Activated B cell treated with CpG ODN at 0.5 μM for 24 hours (primary cell): ENCODE measurements around the gene CFC1. TPM values are rescaled to one million over a fixed set of nuclear protein-coding genes. Genes with fewer than 3 reads are reported as not detected.
"Not testable (repeated sequence)": the region's sequence is repeated elsewhere in the genome, so short reads cannot be mapped to it uniquely, and the experiment has no call there.

Experiments used
- ATAC-seq: fragments of 200-7000 bp; cut with Tn5 transposase; one replicate; pipeline ENCODE4 v1.10.0; 2021; ENCODE audit warnings: low read depth, mild to moderate bottlenecking, moderate library complexity
- CTCF ChIA-PET: fragments of 350-600 bp; sonication (Branson Sonifier 250); formaldehyde crosslinking; loops from one replicate; lab custom pipeline; 2021; ENCODE audit warnings: antibody characterized with exemption; lab: Charles Lee
- POLR2A ChIA-PET: fragments of 350-600 bp; sonication (Branson Sonifier 250); formaldehyde crosslinking; loops from one replicate; lab custom pipeline; 2021; ENCODE audit warnings: antibody characterized with exemption; lab: Charles Lee
- DNase-seq: peaks from one replicate; pipeline ENCODE4 v3.0.0; 2022
- H3K27ac Mint-ChIP-seq: one replicate; pipeline ENCODE4 v1.8.0; 2020; ENCODE audit warnings: mixed read lengths
- H3K27me3 Mint-ChIP-seq: one replicate; pipeline ENCODE4 v1.8.0; 2021; ENCODE audit warnings: mixed read lengths
- H3K36me3 Mint-ChIP-seq: one replicate; pipeline ENCODE4 v1.8.0; 2021; ENCODE audit warnings: low read depth, mixed read lengths
- H3K4me1 Mint-ChIP-seq: one replicate; pipeline ENCODE4 v1.8.0; 2021; ENCODE audit warnings: mixed read lengths
- H3K4me3 Mint-ChIP-seq: one replicate; pipeline ENCODE4 v1.8.0; 2020; ENCODE audit warnings: mild to moderate bottlenecking, mixed read lengths
- H3K9me3 Mint-ChIP-seq: one replicate; pipeline ENCODE4 v1.8.0; 2020; ENCODE audit warnings: mixed read lengths
- intact Hi-C: fragments of 100-400 bp; cut with micrococcal nuclease; formaldehyde crosslinking; loops from one replicate; pipeline ENCODE4 v1.15.1; 2024
- total RNA-seq: library from RNA; stranded (reverse); gene quantifications from 2 replicates; pipeline ENCODE4 v1.2.3, GENCODE V29; 2022

The CFC1 gene
- not detected in 2 replicates for total RNA-seq

GRCh38 chr2:130599393-130599792, at the start of gene CFC1:
CFC1 (minus strand) TSS chr2:130599575; CDS start chr2:130599287, 288 bp downstream.
- DNase-seq, H3K4me1 Mint-ChIP-seq, CTCF ChIA-PET, H3K36me3 Mint-ChIP-seq, H3K27ac Mint-ChIP-seq, H3K27me3 Mint-ChIP-seq, intact Hi-C loops, H3K9me3 Mint-ChIP-seq, ATAC-seq, H3K4me3 Mint-ChIP-seq, POLR2A ChIA-PET: not testable (repeated sequence)

GRCh38 chr2:130641688-130642087, 42.3 kb upstream of the CFC1 start:
- H3K4me1 Mint-ChIP-seq, H3K4me3 Mint-ChIP-seq, H3K9me3 Mint-ChIP-seq, H3K27me3 Mint-ChIP-seq, POLR2A ChIA-PET, H3K36me3 Mint-ChIP-seq, DNase-seq, H3K27ac Mint-ChIP-seq, CTCF ChIA-PET, intact Hi-C loops, ATAC-seq: not testable (repeated sequence)

- DNase-seq, H3K36me3 Mint-ChIP-seq, H3K4me3 Mint-ChIP-seq, CTCF ChIA-PET, H3K4me1 Mint-ChIP-seq, ATAC-seq, intact Hi-C loops, H3K9me3 Mint-ChIP-seq, H3K27ac Mint-ChIP-seq, H3K27me3 Mint-ChIP-seq, POLR2A ChIA-PET: not testable (repeated sequence)
These were observed 39.6 kb upstream of the CFC1 start for GRCh38 chr2:130638973-130639372.

- ATAC-seq, intact Hi-C loops, H3K27ac Mint-ChIP-seq, H3K9me3 Mint-ChIP-seq, POLR2A ChIA-PET, DNase-seq, H3K27me3 Mint-ChIP-seq, H3K36me3 Mint-ChIP-seq, H3K4me1 Mint-ChIP-seq, H3K4me3 Mint-ChIP-seq, CTCF ChIA-PET: not testable (repeated sequence)
These were observed 29.6 kb upstream of the CFC1 start for GRCh38 chr2:130628784-130629475.

GRCh38 chr2:130611140-130611539, 11.8 kb upstream of the CFC1 start, which contains the start of gene POTEJ:
POTEJ (plus strand) TSS chr2:130611440; CDS start chr2:130611533, 93 bp downstream.
- intact Hi-C loops, H3K4me3 Mint-ChIP-seq, H3K9me3 Mint-ChIP-seq, ATAC-seq, H3K27me3 Mint-ChIP-seq, DNase-seq, CTCF ChIA-PET, H3K36me3 Mint-ChIP-seq, POLR2A ChIA-PET, H3K27ac Mint-ChIP-seq, H3K4me1 Mint-ChIP-seq: not testable (repeated sequence)

- POLR2A ChIA-PET, intact Hi-C loops: not testable (repeated sequence)
These were observed 11.1 kb upstream of the CFC1 start for GRCh38 chr2:130610486-130610885.

GRCh38 chr2:130609002-130609920, 9.9 kb upstream of the CFC1 start:
- H3K4me1 Mint-ChIP-seq, H3K9me3 Mint-ChIP-seq, H3K4me3 Mint-ChIP-seq, ATAC-seq, intact Hi-C loops, H3K27ac Mint-ChIP-seq, H3K27me3 Mint-ChIP-seq, H3K36me3 Mint-ChIP-seq, POLR2A ChIA-PET, CTCF ChIA-PET, DNase-seq: not testable (repeated sequence)

More at GRCh38 chr2:130610486-130610885, 11.1 kb upstream of the CFC1 start:
- H3K27me3 Mint-ChIP-seq, H3K27ac Mint-ChIP-seq, H3K4me3 Mint-ChIP-seq, H3K4me1 Mint-ChIP-seq, H3K9me3 Mint-ChIP-seq, H3K36me3 Mint-ChIP-seq, CTCF ChIA-PET, ATAC-seq, DNase-seq: not testable (repeated sequence)

GRCh38 chr2:130608276-130609001, 9.1 kb upstream of the CFC1 start:
- POLR2A ChIA-PET, H3K4me1 Mint-ChIP-seq, H3K9me3 Mint-ChIP-seq, H3K27ac Mint-ChIP-seq, H3K4me3 Mint-ChIP-seq, H3K36me3 Mint-ChIP-seq, intact Hi-C loops, H3K27me3 Mint-ChIP-seq, DNase-seq, ATAC-seq, CTCF ChIA-PET: not testable (repeated sequence)

- H3K27ac Mint-ChIP-seq, intact Hi-C loops, POLR2A ChIA-PET, H3K27me3 Mint-ChIP-seq, H3K9me3 Mint-ChIP-seq, CTCF ChIA-PET, H3K4me3 Mint-ChIP-seq, H3K36me3 Mint-ChIP-seq, DNase-seq, H3K4me1 Mint-ChIP-seq, ATAC-seq: not testable (repeated sequence)
These were observed 2.4 kb upstream of the CFC1 start for GRCh38 chr2:130601648-130602302.

- H3K4me3 Mint-ChIP-seq, H3K27me3 Mint-ChIP-seq, H3K9me3 Mint-ChIP-seq, H3K27ac Mint-ChIP-seq, CTCF ChIA-PET, intact Hi-C loops, ATAC-seq, DNase-seq, POLR2A ChIA-PET, H3K36me3 Mint-ChIP-seq, H3K4me1 Mint-ChIP-seq: not testable (repeated sequence)
These were observed 551 bp upstream of the CFC1 start for GRCh38 chr2:130599926-130600325.

- ATAC-seq, DNase-seq, H3K9me3 Mint-ChIP-seq, H3K4me1 Mint-ChIP-seq, CTCF ChIA-PET, POLR2A ChIA-PET, H3K36me3 Mint-ChIP-seq, H3K27me3 Mint-ChIP-seq, H3K27ac Mint-ChIP-seq, H3K4me3 Mint-ChIP-seq, intact Hi-C loops: not testable (repeated sequence)
These were observed 912 bp downstream of the CFC1 start for GRCh38 chr2:130598463-130598862.
